ENCODE measurements around the gene DAND5. TPM values are rescaled to one million over a fixed set of nuclear protein-coding genes. Genes with fewer than 3 reads are reported as not detected.
A peak's percentile ranks its signal among the peaks of the same experiment; 100 is the strongest.

DAND5 gene
- total and polyA plus RNA-seq, 2 of the 13 experiments (the other 11 are each of a cell fraction or from before 2014, with no cell fraction given): 0.04 TPM; not detected in 1

- 0 out of 2 replicates have a peak, but pooled peaks have one; percentile 22 for TF ChIP-seq ZNF646 (CRISPR knock-in tag; IDR thresholded peaks at IDR 0.05)
- TF ChIP-seq ZNF136 (CRISPR knock-in tag; IDR thresholded peaks at IDR 0.05; ENCODE audit: low read depth): no peak
- no peak for TF ChIP-seq EZH2 (conservative IDR thresholded peaks at IDR 0.05; ENCODE audit: low read depth, low read length)
Measured at GRCh38 chr19:12987190-12987589, 17.8 kb downstream of the DAND5 start (continued).

- H3K4me2 ChIP-seq (ENCODE audit: low read depth, low read length): no peak overlapping the region
- 72% methylated on average over 6 of the region's 10 CpGs for WGBS (ENCODE audit: low lambda C conversion rate)
- BruUV-seq (replicated peaks): no TSS peak
- intact Hi-C loops (cut with micrococcal nuclease; ENCODE audit: unreplicated experiment) (no loop called here), in situ Hi-C loops (cut with HindIII; ENCODE audit: extremely low pct_ligation_motif_present, low pct_unique_long_range_greater_than_20kb) (loop anchor here (5.0 kb wide), 2 partner anchors 35 to 75 kb away; no protein-coding TSS in a partner anchor)
- H3K9me3 ChIP-seq (ENCODE audit: low read length): no peaks in the 10 kb centered on the region
- peaks cover 61% of the 10 kb centered on the region for H3K4me1 ChIP-seq (ENCODE audit: insufficient read depth, low read length)
- ChIA-PET POLR2A (no interaction called here), CTCF (ENCODE audit: low intra/inter-chr PET ratio, low total read pairs) (no interaction called here)
- ATAC-seq: no peak
- no peak overlapping the region for H3K27ac ChIP-seq (ENCODE audit: extremely low read length, insufficient read depth, low read length)
- peak; percentile 19; the same call in 1 of the 2 replicates for TF ChIP-seq ZNF687 (CRISPR knock-in tag; IDR thresholded peaks at IDR 0.05)
- TF ChIP-seq FOXC1 (CRISPR knock-in tag; IDR thresholded peaks at IDR 0.05; ENCODE audit: borderline replicate concordance): no peak
- peak; percentile 91 for TF ChIP-seq HNRNPL (IDR thresholded peaks at IDR 0.05; ENCODE audit: low read depth, low read length)
- 0 out of 2 replicates have a peak, but pooled peaks have one; percentile 43 for TF ChIP-seq HIC2 (CRISPR knock-in tag; IDR thresholded peaks at IDR 0.05; ENCODE audit: low read depth)
- H3K36me3 ChIP-seq (replicated peaks in 1 of 2; ENCODE audit: control insufficient read depth in 1 of 2, insufficient read depth in 2 of 2, low read length in 2 of 2): no peaks in the 10 kb centered on the region
- no peak for FAIRE-seq
- H3K9ac ChIP-seq (ENCODE audit: insufficient read depth, low read depth, low read length): no peak overlapping the region
- H3K4me3 ChIP-seq (replicated peaks in 1 of 3; ENCODE audit: insufficient read depth in 1 of 3, low read depth in 2 of 3, low read length in 3 of 3): no peak overlapping the region
- no peaks in the 10 kb centered on the region for H4K20me1 ChIP-seq (ENCODE audit: insufficient read depth, low read length)
- DNase-seq (ENCODE audit: low spot score): no peak
- no peak overlapping the region for H2AFZ ChIP-seq (ENCODE audit: low read length)
- no peaks in the 10 kb centered on the region; a peak in 1 of 5 replicates for H3K27me3 ChIP-seq (ENCODE audit: control insufficient read depth in 1 of 2, insufficient read depth in 2 of 2, low read length in 2 of 2)
- no peaks in the 10 kb centered on the region for H3K79me2 ChIP-seq (ENCODE audit: insufficient read depth, low read length)
Measured at GRCh38 chr19:12987781-12988180, 18.4 kb downstream of the DAND5 start.

All from HepG2 (cell line).